BE2C (cell line): ENCODE data around the gene FAM114A1.

Experiments
- DNase-seq: peaks from one replicate; pipeline ENCODE4 v3.0.0-alpha.2; 2020
- H3K27me3 ChIP-seq: fragments of 250-450 bp; sonication (Bioruptor Pico); 2 replicates; pipeline ENCODE4 v1.5.1; 2020; ENCODE audit warnings: mild to moderate bottlenecking
- H3K36me3 ChIP-seq: fragments of 250-450 bp; sonication (Bioruptor Pico); 2 replicates; pipeline ENCODE4 v1.5.1; 2020; ENCODE audit warnings: mild to moderate bottlenecking
- H3K4me1 ChIP-seq: fragments of 250-450 bp; sonication (Bioruptor Pico); 2 replicates; pipeline ENCODE4 v1.5.1; 2020
- H3K4me3 ChIP-seq: 2 replicates; pipeline ENCODE4 v1.5.1; 2011; ENCODE audit warnings: low read depth, low read length
- H3K9me3 ChIP-seq: fragments of 250-450 bp; sonication (Bioruptor Pico); 2 replicates; pipeline ENCODE4 v1.5.1; 2020
- TF ChIP-seq, protein P1 (sequence below): IDR thresholded peaks from 2 replicates; pipeline ENCODE4 v1.5.1; 2012; ENCODE audit warnings: mild to moderate bottlenecking, low read depth, low read length

FAM114A1 gene

GRCh38 chr4:38860788-38861424, 6.7 kb upstream of the FAM114A1 start:
- TF ChIP-seq, protein P1, sequence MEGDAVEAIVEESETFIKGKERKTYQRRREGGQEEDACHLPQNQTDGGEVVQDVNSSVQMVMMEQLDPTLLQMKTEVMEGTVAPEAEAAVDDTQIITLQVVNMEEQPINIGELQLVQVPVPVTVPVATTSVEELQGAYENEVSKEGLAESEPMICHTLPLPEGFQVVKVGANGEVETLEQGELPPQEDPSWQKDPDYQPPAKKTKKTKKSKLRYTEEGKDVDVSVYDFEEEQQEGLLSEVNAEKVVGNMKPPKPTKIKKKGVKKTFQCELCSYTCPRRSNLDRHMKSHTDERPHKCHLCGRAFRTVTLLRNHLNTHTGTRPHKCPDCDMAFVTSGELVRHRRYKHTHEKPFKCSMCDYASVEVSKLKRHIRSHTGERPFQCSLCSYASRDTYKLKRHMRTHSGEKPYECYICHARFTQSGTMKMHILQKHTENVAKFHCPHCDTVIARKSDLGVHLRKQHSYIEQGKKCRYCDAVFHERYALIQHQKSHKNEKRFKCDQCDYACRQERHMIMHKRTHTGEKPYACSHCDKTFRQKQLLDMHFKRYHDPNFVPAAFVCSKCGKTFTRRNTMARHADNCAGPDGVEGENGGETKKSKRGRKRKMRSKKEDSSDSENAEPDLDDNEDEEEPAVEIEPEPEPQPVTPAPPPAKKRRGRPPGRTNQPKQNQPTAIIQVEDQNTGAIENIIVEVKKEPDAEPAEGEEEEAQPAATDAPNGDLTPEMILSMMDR: peak; percentile 85

GRCh38 chr4:38861791-38862190, 5.8 kb upstream of the FAM114A1 start:
- no peaks in the 10 kb centered on the region for H3K36me3 ChIP-seq
- no peaks in the 10 kb centered on the region for H3K27me3 ChIP-seq
- DNase-seq: no peak
- TF ChIP-seq, protein P1: no peak
- H3K4me3 ChIP-seq: no peak overlapping the region
- no peaks in the 10 kb centered on the region for H3K4me1 ChIP-seq
- no peaks in the 10 kb centered on the region for H3K9me3 ChIP-seq

More at GRCh38 chr4:38860788-38861424, 6.7 kb upstream of the FAM114A1 start:
- no peaks in the 10 kb centered on the region; the same call in 1 of the 2 replicates for H3K27me3 ChIP-seq
- H3K36me3 ChIP-seq: no peaks in the 10 kb centered on the region
- no peak overlapping the region for H3K4me3 ChIP-seq
- no peaks in the 10 kb centered on the region for H3K9me3 ChIP-seq
- DNase-seq: peak; percentile 59
- no peaks in the 10 kb centered on the region for H3K4me1 ChIP-seq

DNA sequence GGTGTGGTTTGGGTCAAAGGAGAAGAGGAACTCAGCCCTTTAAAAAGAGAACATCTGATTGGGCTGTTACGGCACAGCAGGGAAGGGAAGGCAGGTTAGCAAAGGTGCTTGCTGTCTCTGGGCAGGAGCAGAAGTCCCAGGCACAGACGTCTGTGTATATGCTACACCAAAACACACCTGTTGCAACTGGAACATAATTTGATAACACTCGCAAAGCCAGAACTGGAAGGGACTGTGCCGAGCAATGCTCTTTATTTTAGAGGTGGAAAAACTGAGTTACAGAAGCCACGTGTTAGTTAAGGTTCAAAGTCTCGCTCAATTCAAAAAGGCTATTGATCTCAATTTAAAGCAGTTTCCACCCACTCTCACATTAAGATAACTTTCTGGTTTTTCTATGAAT, 2.2 kb upstream of the FAM114A1 start:
- no peak for DNase-seq
- Histone ChIP-seq H3K36me3 (no peaks in the 10 kb centered on the region), H3K4me3 (no peak overlapping the region), H3K4me1 (no peaks in the 10 kb centered on the region; the same call in 1 of the 2 replicates), H3K27me3 (no peaks in the 10 kb centered on the region), H3K9me3 (no peaks in the 10 kb centered on the region)
- TF ChIP-seq, protein P1: no peak

DNA sequence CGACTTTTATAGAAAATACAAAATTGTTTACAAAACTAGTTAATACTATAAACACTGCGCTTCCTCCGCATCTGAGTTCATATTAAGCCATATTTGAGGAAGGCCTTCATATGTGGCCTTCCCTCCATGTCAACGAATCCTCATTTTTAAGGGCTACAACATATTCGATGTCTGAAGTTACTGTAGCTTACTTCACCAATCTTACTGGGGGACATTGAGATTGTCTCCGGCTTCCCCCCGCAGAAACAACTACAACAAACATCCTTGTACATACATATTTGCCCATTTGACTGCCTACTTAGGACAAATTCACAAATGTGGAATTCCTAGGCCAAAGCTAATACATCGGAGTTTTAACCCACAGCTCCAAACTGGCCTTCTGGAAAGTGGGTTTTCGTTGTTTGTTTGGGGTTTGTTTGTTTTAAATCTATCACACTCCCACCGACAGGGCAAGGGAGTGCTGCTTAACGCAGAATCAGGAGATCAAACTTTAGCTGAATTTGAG, 581 bp upstream of the FAM114A1 start:
- peak overlapping the region; percentile 60 for H3K4me3 ChIP-seq
- H3K4me1 ChIP-seq: no peaks in the 10 kb centered on the region; the same call in 1 of the 2 replicates
- H3K27me3 ChIP-seq: no peaks in the 10 kb centered on the region
- H3K36me3 ChIP-seq: no peaks in the 10 kb centered on the region
- TF ChIP-seq, protein P1: no peak
- no peaks in the 10 kb centered on the region for H3K9me3 ChIP-seq
- DNase-seq: no peak

DNA sequence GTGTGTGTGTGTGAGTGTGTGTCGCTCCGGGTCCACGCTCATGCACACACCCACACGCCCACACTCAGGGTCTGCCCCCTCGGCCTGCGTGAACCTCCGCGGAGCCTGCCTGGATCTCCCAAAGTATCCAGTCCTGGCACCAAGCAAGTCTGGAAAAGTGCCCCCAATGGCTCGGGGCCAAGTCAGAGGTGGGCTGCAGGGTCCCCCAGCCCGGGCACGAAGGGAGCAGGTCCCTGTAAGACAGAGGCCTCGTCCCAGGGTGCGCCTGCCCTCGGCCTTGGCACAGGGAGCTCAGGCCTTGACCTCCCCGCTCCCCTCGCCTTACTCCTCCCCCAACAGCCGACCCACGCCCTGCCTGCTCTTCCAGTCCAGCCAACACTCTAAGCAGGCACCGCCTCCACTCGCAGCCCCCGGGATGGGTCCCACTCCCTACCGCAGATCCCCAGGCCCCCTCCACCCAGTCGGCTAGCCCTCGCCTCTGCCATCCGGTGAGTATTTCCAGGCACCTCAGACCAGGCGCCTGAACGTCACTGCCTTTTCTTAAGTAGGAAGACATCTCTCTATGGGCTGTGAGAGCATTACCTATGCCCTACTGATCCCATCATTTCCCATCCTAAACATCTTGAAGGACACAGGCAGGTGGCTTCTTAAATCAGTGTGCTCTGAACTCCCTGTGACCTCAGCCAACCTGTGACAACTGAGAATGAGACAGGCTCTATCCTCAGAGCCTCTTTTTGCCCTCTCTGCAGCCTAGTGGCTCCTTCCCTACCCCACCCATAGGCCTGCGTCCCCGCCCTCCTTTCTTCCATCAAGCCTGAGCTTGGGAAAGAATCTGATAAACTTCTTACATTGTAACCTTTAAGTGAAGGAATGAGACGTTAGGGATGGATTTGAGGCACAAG, 704 bp downstream of the FAM114A1 start:
- TF ChIP-seq, protein P1: no peak
- Histone ChIP-seq H3K4me3 (peak overlapping the region; percentile 51), H3K36me3 (no peaks in the 10 kb centered on the region), H3K4me1 (no peaks in the 10 kb centered on the region; the same call in 1 of the 2 replicates), H3K9me3 (no peaks in the 10 kb centered on the region), H3K27me3 (no peaks in the 10 kb centered on the region)
- peak; percentile 10 for DNase-seq
